BE2C (cell line): ENCODE measurements around the gene ACP1.

Source experiments
- DNase-seq: peaks from one replicate; pipeline ENCODE4 v3.0.0-alpha.2; 2020
- H3K27me3 ChIP-seq: fragments of 250-450 bp; sonication (Bioruptor Pico); 2 replicates; pipeline ENCODE4 v1.5.1; 2020; ENCODE audit warnings: mild to moderate bottlenecking
- H3K36me3 ChIP-seq: fragments of 250-450 bp; sonication (Bioruptor Pico); 2 replicates; pipeline ENCODE4 v1.5.1; 2020; ENCODE audit warnings: mild to moderate bottlenecking
- H3K4me1 ChIP-seq: fragments of 250-450 bp; sonication (Bioruptor Pico); 2 replicates; pipeline ENCODE4 v1.5.1; 2020
- H3K4me3 ChIP-seq: 2 replicates; pipeline ENCODE4 v1.5.1; 2011; ENCODE audit warnings: low read depth, low read length
- H3K9me3 ChIP-seq: fragments of 250-450 bp; sonication (Bioruptor Pico); 2 replicates; pipeline ENCODE4 v1.5.1; 2020
- TF ChIP-seq, protein P1 (sequence below): IDR thresholded peaks from 2 replicates; pipeline ENCODE4 v1.5.1; 2012; ENCODE audit warnings: mild to moderate bottlenecking, low read depth, low read length

ACP1 gene

DNA sequence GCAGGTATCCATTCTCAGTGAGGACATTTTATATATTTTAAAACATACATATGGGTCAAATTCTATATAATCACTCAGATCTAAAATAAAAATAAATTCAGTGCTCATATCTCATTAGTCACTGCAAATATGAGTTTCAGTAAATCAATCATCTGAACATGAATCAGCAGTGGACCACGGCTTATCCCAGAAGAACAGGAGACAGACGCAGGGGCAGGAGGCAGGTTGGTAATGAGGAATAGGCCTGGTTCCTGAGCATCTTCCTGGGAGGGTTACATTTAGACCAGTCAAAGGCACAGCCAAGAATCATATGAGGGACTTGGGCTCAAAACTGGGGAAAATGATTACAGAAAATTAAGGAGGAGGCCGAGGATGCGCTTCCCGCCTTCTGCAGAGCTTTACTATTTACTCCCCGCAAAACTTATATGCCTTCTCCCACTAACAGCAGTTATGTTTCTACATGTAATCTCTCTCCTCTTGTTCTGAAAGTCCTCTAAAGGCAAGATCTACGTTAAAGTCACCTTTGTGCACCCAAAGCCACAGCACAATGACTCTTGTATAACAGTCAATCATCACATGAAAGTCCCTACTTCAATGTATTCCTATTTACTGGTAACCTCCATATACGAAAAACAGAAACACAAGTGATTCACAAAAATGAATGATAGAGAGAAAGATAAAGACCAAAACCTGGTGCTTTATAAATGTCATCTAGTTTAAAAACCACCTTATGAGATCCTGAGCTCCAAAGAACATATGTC is 36.0 kb upstream of the ACP1 start:
- no peaks in the 10 kb centered on the region for H3K27me3 ChIP-seq
- DNase-seq: no peak
- H3K9me3 ChIP-seq: no peaks in the 10 kb centered on the region
- no peak overlapping the region for H3K4me3 ChIP-seq
- no peaks in the 10 kb centered on the region for H3K4me1 ChIP-seq
- TF ChIP-seq, protein P1, sequence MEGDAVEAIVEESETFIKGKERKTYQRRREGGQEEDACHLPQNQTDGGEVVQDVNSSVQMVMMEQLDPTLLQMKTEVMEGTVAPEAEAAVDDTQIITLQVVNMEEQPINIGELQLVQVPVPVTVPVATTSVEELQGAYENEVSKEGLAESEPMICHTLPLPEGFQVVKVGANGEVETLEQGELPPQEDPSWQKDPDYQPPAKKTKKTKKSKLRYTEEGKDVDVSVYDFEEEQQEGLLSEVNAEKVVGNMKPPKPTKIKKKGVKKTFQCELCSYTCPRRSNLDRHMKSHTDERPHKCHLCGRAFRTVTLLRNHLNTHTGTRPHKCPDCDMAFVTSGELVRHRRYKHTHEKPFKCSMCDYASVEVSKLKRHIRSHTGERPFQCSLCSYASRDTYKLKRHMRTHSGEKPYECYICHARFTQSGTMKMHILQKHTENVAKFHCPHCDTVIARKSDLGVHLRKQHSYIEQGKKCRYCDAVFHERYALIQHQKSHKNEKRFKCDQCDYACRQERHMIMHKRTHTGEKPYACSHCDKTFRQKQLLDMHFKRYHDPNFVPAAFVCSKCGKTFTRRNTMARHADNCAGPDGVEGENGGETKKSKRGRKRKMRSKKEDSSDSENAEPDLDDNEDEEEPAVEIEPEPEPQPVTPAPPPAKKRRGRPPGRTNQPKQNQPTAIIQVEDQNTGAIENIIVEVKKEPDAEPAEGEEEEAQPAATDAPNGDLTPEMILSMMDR: no peak
- no peaks in the 10 kb centered on the region for H3K36me3 ChIP-seq

DNA sequence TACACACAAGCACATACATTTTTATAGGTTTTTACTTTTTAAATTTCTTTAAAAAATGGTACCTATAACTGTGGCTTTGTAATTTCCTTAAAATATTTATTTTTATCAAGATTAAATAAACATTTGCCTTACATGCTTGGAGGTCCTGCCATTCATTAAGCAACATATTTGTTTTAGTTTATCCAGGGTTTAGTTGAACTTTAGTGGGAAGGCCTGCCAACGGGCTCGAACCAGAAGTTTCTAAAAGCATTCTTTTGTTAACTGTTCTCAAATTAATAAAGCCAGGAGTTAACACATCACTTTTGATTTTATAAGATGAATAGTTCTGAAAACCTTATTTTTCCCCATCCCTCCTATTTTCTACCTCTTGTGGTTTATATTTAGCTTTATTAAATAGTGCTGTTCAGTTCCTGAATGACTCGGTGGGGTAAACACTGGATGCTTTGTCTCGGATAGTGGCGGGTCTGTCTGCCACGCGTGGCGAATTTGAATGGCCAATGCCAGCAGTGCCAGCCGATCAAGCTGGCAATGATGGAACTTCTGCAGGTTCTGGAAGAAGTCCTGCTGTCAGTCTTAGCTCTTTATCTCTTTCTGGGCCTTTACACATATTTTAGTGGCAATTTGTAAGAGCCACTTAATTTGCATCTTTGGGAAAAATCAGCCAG is 33.1 kb upstream of the ACP1 start:
- H3K4me1 ChIP-seq: no peaks in the 10 kb centered on the region
- no peaks in the 10 kb centered on the region for H3K27me3 ChIP-seq
- DNase-seq: no peak
- TF ChIP-seq, protein P1: no peak
- no peaks in the 10 kb centered on the region for H3K9me3 ChIP-seq
- H3K4me3 ChIP-seq: no peak overlapping the region
- H3K36me3 ChIP-seq: no peaks in the 10 kb centered on the region

DNA sequence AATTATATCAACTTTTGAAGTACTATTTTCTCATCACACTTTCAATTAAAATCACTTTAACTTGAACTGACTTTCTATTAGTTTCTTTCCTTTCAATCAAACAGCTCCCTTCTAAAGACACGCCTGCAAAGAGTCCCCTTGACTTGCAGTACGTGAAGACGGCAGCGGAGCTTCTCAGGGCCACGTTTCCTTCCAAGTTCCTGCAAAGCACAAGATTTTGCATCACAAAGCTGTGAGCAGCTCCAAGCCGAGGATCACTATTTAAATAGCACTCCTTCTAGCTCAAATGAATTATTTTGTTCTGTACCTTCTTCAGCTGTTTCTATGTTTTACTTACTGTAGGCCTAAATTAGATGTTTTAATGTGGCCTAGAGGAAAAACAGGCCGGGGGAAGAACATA is 31.7 kb upstream of the ACP1 start:
- no peaks in the 10 kb centered on the region for H3K9me3 ChIP-seq
- H3K4me1 ChIP-seq: no peaks in the 10 kb centered on the region
- DNase-seq: no peak
- H3K36me3 ChIP-seq: no peaks in the 10 kb centered on the region
- TF ChIP-seq, protein P1: no peak
- no peak overlapping the region for H3K4me3 ChIP-seq
- H3K27me3 ChIP-seq: no peaks in the 10 kb centered on the region

DNA sequence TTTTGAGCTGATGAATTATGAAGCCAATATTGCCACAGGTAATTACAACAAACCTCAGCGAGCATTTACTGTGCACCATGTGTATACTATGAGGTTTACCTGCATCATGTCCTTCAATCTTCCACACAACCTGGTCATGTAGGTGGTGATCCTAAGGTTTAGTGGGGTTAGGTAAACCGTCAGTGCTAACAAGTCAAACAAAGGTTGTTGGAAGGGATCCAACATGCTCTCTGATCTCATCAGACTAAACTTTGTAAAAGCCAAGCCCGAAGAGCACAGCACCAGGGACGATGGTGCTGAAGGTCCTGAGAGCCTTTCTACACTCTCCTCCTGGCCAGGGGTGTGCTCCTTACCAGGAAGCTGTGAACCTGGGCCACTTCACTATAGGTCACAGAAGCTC is 30.3 kb upstream of the ACP1 start:
- Histone ChIP-seq H3K4me3 (no peak overlapping the region), H3K9me3 (no peaks in the 10 kb centered on the region), H3K4me1 (no peaks in the 10 kb centered on the region), H3K27me3 (no peaks in the 10 kb centered on the region), H3K36me3 (no peaks in the 10 kb centered on the region)
- no peak for DNase-seq
- TF ChIP-seq, protein P1: no peak

DNA sequence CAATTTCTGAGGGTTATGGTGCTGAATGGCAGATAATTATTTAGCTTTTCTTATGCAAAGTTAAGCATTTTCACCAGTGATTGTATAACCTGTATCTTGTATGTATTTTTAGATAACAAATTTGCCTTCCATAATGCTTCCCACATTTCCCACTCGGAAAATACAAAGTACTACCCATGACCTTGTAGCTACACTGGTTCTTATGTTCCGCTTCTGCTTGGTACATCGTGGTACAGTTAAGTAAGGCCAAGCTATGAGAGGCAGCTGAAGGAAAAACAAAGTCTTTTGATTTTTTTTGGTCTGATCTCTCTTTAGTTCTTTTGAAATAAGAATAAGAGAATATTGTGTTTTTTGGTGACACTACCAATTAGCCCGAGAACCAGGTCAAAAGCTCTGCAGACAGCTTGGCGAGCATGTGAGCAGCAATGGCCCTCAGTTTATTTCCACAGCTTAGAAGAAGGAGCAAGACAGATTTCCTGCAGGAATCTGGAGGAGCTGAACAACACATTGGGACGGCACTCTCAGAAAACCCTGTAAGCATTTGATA is 27.7 kb upstream of the ACP1 start:
- H3K9me3 ChIP-seq: no peaks in the 10 kb centered on the region
- H3K4me1 ChIP-seq: no peaks in the 10 kb centered on the region
- TF ChIP-seq, protein P1: no peak
- H3K27me3 ChIP-seq: no peaks in the 10 kb centered on the region
- no peak for DNase-seq
- no peaks in the 10 kb centered on the region for H3K36me3 ChIP-seq
- no peak overlapping the region for H3K4me3 ChIP-seq

DNA sequence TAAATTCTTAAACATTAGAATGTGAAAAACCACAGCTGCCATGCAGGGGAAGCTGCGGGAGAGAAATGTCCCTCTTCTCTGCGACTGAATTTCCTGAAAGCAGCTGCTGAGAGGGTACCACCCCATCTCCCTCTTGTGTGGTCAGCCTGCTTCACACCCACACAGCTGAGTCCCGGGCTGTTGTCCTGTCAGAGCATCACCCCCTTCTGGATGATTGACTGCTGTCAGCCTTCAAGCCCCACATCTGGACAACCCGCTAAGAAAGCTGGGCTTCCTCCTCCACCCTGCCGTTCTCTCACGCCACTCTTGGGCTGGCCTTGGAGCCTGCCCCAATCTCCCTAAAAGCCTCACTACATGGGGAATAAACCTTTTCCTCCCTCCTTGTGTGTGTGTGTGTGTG is 26.9 kb upstream of the ACP1 start:
- TF ChIP-seq, protein P1: no peak
- H3K4me3 ChIP-seq: no peak overlapping the region
- H3K36me3 ChIP-seq: no peaks in the 10 kb centered on the region
- H3K9me3 ChIP-seq: no peaks in the 10 kb centered on the region
- H3K4me1 ChIP-seq: no peaks in the 10 kb centered on the region
- no peak for DNase-seq
- no peaks in the 10 kb centered on the region for H3K27me3 ChIP-seq
